GM19023 (cell line): ENCODE measurements around the gene CDC42EP4.

Experiments
- ATAC-seq: cut with Tn5 transposase; IDR thresholded peaks from one replicate; pipeline ENCODE4 v1.9.1; 2021; ENCODE audit warnings: mild to moderate bottlenecking, moderate library complexity; ENCODE audit not compliant: unreplicated experiment

Gene CDC42EP4

GRCh38 chr17:73301369-73301768 is 10.4 kb downstream of the CDC42EP4 start:
- ATAC-seq, result no peak

DNA sequence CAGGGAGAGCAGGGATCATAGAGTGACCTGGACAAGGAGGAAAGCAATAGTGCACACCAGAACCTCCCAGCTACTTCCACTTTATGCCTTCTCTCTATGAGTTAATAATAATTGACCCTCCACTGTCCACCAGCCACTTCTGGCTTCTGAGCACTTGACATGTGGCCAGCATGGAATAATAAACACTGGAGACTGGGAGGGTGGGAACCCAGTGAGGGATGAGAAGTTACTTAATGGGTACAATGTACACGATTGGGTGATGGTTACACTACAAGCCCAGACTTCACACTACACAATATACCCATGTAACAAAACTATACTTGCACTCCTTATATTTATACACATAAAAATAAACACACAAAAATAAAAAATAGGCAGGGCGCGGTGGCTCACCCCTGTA is 11.4 kb downstream of the CDC42EP4 start:
- ATAC-seq, result no peak

- peak; percentile 67 for ATAC-seq
Measured at GRCh38 chr17:73297934-73298861, 13.6 kb downstream of the CDC42EP4 start.

- no peak for ATAC-seq
Measured at GRCh38 chr17:73293480-73293911, 18.3 kb downstream of the CDC42EP4 start.

GRCh38 chr17:73293031-73293430 is 18.8 kb downstream of the CDC42EP4 start:
- ATAC-seq, result no peak

- no peak for ATAC-seq
Measured at GRCh38 chr17:73292031-73292531, 19.7 kb downstream of the CDC42EP4 start.

DNA sequence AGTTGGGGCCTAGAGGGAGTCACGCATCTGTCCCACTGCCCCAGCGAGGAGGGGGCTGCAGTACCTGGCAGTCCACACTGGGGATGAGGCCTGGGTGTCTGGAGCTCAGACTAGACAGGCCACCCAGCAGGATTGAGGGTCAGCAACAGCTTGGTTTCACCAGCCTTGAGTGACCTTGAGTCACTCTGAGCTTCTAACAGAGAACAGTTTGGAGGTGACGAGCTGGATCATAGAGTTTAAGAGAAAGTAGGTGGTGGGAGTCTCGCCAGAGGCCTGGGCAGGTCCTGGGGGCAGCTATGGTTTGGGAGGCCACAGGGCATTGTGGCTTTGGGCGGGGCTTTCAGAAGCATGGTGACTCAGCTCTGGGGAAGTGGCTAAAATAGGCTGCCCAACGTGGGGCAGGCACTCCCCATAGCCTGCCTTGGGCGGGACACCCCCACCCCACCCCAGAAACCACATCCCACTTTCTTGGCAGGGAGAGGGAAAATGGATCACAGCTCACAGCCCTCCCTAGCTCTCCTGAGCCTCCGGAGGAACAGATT is 20.5 kb downstream of the CDC42EP4 start:
- ATAC-seq, result peak; percentile 91

DNA sequence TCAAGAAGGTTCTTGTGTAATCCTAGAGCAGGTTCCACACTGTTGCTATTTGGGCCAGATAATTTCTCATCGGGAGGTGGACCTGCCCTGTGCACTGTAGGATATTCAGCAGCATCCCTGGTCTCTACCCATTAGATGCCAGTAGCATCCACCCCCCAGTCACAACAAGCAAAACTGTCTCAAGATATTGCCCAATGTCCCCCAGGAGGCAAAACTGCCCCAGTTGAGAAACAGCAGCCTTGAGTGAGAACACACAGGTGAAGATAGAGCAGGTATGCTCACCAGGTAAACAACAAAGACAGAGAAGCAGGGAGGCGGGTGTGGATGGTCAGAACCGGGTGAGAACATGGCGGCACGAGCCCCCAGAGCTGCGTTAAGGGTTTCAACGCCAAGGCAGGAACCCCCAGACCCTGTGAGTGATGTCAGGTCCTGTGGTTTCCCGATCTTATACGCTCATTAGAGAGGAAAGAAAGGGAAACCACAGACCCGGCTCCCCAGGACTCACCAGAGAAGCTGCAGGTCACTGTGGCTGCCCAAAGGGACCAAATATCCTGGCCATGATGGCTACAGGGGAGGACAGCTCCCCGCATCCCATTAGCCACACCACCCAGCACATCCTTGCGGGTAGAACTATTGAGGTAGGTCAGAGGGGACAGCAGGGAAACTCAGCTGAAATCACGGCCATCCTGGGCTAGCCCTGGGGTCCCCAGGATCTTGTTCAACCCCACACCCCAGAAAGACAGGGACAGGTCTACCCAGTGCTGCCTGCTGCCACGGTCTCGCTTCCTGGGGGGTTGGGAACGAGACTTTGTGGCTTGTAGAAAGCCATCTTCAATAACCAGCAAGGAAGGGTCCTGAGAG is 21.2 kb downstream of the CDC42EP4 start:
- ATAC-seq, result peak; percentile 42

DNA sequence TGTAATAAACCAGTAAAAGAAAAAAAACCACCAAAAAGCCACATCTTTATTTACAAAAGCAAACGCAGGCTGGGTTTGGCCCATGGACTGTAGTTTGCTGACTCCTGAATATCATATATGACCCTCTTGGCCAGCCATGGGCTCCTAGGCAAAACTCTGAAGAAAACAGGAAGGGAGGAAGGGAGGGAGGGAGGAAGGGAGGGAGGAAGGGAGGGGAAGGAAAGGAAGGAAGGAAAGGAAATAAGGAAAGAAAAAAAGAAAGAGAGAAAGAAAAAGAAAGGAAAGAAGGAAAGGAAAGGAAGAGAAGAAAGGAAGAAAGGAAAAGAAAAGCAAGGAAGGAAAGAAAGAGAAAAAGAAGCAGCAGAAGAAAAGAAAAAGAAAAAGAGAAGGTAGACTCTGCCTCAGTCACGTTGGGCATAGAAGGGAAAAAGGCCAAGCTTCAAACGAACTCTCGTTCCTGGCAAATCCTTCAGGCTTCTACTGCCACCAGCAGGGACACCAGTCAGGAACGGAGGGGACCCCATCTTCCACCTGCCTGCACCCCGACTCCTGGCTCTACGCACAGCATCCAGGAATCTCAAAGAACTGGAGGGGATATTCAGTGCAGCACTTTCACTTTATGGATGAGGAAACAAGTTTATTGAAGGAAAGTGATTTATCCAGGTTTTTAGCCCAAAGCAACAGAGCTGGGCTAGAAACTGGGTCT is 22.1 kb downstream of the CDC42EP4 start:
- ATAC-seq, result no peak

DNA sequence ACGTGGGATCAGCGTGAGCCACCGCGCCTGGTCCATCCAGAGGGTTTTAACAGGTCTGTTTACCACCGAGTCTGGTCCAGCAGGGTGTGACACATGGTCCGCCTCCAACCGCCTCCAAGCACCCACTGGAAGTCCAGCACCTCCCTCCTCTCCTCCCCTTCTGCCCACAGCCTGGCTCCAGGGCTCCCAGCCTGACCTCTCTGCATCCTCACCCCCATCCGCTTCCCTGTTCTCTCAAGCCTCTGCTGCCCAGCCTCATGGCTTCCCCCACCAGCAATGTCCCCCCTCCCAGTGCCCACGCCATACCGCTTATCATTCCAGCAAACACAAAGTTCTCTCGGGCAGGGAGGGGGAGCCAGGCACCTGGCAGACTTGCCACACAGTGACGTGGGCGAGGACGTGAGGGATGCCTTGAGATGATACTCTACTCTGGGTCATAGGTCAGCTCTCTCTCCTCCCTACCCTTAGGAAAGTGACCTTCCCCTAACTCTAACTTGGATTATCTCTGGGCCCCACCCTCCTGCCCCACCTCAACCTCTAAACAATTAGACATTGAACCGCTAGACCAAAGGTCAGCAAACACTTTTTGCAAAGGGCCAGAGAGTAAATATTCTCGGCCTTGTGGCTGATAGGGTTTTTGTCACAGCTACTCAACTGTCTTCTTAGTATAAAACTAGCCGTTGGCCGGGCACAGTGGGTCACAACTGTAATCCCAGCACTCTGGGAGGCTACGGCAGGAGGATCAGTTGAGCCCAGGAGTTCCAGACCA is 23.1 kb downstream of the CDC42EP4 start:
- ATAC-seq, result no peak

- ATAC-seq, result no peak
Measured at GRCh38 chr17:73286863-73287296, 24.9 kb downstream of the CDC42EP4 start.

GRCh38 chr17:73285916-73286862 is 25.6 kb downstream of the CDC42EP4 start:
- ATAC-seq, result no peak

DNA sequence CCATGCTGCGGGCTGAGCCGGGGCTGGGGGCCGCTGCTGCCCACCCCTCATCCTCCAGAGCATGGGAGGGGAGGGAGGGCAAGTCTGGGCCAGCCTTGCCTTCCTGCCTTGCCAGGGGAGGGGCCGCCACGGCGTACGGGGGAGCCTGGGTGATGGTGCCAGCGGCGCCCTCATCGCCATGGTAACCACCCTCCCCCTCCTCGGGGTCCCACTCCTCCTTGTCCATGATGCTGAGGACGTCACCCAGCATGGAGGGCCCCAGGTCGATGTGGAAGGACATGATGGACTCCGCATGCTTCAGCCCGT is 26.2 kb downstream of the CDC42EP4 start:
- no peak for ATAC-seq

DNA sequence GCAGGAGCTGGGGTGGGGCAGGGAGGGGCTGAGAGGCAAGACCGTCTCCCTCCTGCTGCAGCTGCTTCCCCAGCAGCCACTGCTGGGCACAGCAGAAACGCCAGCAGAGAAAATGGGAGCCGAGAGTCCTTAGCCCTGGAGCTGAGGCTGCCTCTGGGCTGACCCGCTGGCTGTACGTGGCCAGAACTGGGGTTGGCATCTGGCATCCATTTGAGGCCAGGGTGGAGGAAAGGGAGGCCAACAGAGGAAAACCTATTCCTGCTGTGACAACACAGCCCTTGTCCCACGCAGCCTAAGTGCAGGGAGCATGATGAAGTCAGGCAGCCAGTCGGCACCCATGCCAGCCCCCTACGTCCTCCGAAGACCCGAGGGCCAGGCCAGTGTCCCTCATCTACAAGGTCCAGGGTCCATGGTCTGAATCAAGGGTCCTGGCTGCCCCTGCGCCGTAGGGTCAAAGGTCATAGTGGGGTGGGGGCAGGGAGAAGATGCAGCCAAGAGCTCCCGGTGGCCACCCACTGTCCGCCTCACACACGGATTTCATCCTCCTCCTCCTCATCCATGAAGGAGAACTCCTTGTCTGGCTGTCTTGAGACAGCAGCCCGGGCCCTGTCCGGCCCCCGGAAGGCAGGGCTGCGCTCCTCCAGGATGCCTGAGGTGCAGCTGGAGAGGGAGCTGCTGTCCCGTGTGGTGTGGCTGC is 26.7 kb downstream of the CDC42EP4 start:
- ATAC-seq, result no peak

GRCh38 chr17:73284354-73284753 is 27.4 kb downstream of the CDC42EP4 start:
- ATAC-seq, result no peak

DNA sequence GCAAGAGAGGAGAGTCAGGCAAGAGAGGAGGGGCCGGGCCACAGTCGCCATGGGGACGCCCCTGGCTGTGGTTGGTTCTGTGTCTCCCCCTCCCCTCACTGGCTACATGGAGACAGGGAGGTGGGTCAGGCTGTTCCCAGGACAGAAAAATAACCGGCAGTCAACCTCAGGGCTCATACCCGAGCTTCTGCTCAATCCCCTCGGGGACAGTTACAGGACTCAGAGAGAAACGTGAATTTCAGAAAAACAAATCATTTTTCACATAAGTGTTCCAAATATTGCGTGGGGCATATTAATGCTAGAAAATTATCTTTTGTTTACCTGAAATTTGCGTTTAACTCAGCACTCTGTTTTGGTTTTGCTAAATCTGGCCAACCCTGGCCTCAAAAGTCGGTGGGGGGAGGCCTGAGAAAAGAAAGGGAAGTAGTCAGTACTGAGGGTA is 27.9 kb downstream of the CDC42EP4 start:
- no peak for ATAC-seq

DNA sequence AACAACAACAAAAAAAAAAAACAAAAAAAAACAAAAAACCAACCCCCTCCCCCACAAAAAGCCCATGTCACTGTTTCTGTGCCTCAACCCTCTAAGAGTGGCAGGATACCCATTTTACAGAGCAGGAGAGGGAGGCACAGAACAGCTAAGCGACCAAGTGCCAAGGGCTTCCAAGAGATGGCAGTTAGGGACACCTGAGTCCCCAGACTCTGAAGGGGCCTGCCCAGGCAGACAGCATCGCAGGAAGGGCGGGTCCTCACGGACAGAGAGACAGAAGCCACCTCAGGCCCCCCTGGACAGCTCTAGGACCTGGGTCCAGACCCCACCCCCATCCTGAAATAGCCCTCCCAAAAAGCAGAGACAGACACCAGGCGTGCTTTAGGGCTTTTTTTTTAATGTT is 28.6 kb downstream of the CDC42EP4 start:
- ATAC-seq, result no peak

DNA sequence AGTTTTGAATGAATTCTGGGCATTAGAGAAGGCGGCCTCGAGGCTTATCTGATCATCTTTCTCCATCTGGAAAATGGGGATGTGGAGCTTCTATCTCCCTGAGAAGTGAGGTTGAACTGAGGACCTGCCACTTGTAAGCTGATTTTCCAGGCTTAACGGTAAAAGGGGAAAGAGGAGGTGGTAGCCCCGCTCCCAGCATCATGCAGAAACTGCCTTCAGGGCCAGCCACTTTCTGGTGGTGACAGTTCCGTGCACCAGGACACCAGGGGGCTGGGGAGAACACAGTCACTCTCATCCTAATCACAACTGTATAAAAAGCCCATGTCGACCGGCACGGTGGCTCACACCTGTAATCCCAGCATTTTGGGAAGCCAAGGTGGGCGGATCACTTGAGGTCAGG is 29.2 kb downstream of the CDC42EP4 start:
- ATAC-seq, result no peak
